T-cell (primary cell): ENCODE data around the gene ZNRF2. TPM values are rescaled to one million over a fixed set of nuclear protein-coding genes. Genes with fewer than 3 reads are reported as not detected.
"Not testable (repeated sequence)": the region's sequence is repeated elsewhere in the genome, so short reads cannot be mapped to it uniquely, and the experiment has no call there.

Source experiments
- ATAC-seq, 4 experiments: fragments of 200-7000 bp in 3 of 4; fragments of 150-1000 bp in 1 of 4; cut with Tn5 transposase; replicated peaks in 1 of 4; 1 replicate in 3 of 4; 2 replicates in 1 of 4; pipeline ENCODE4 v1.10.0; 2021; ENCODE audit warnings: moderate library complexity in 3 of 4, mild to moderate bottlenecking in 2 of 4, moderate number of reproducible peaks in 1 of 4
- CTCF ChIA-PET, 2 donors: fragments of 300-600 bp; sonication (Branson Sonifier 250); formaldehyde crosslinking; loops; one replicate each; lab custom pipeline; 2022; ENCODE audit warnings: antibody characterized with exemption in 2 of 2; lab: Charles Lee
- POLR2A ChIA-PET, 2 donors: fragments of 300-600 bp; sonication (Branson Sonifier 250); formaldehyde crosslinking; loops; one replicate each; lab custom pipeline; 2022; ENCODE audit warnings: antibody characterized with exemption in 2 of 2; lab: Charles Lee
- DNase-seq, 35 experiments: peaks; one replicate each; pipeline versions ENCODE4 v3.0.0 to v3.0.0-alpha.2; 2013 to 2023
- H3K27ac ChIP-seq: one replicate; pipeline ENCODE4 v1.5.1; 2013; ENCODE audit warnings: low read length
- H3K27me3 ChIP-seq, 2 experiments: replicated peaks in 1 of 2; 1 replicate in 1 of 2; 2 replicates in 1 of 2; pipeline versions ENCODE4 v1.6.1 to v1.7.0; 2013; ENCODE audit warnings: low read length in 1 of 2, mixed read lengths in 1 of 2; ENCODE audit not compliant: control insufficient read depth in 2 of 2, insufficient read depth in 2 of 2; ENCODE audit errors: extremely low read depth in 1 of 2
- H3K36me3 ChIP-seq, 2 donors: 1 replicate in 1 of 2; 2 replicates in 1 of 2; pipeline versions ENCODE4 v1.6.1 to v1.7.0; 2013; ENCODE audit warnings: low read length in 1 of 2; ENCODE audit not compliant: control insufficient read depth in 2 of 2, insufficient read depth in 1 of 2; ENCODE audit errors: extremely low read depth in 1 of 2
- H3K4me1 ChIP-seq, 2 experiments: 1 replicate in 1 of 2; 2 replicates in 1 of 2; pipeline versions ENCODE4 v1.6.1 to v1.7.0; 2013; ENCODE audit warnings: low read length in 2 of 2, mixed read lengths in 1 of 2; ENCODE audit not compliant: insufficient read depth in 2 of 2, control insufficient read depth in 1 of 2; ENCODE audit errors: extremely low read depth in 1 of 2
- H3K4me3 ChIP-seq, 2 donors: 1 replicate in 1 of 2; 2 replicates in 1 of 2; pipeline versions ENCODE4 v1.5.1 to v1.7.0; 2013; ENCODE audit warnings: mild to moderate bottlenecking in 2 of 2, low read length in 1 of 2, moderate library complexity in 1 of 2; ENCODE audit not compliant: control insufficient read depth in 1 of 2; ENCODE audit errors: extremely low read depth in 1 of 2
- H3K9me3 ChIP-seq: 2 replicates; pipeline ENCODE4 v1.7.0; 2013
- H3K27ac Mint-ChIP-seq, 2 donors: one replicate each; pipeline ENCODE4 v1.8.0; 2020 to 2021; ENCODE audit warnings: mild to moderate bottlenecking in 2 of 2, mixed read lengths in 2 of 2
- H3K27me3 Mint-ChIP-seq, 2 donors: one replicate each; pipeline ENCODE4 v1.8.0; 2021 to 2022; ENCODE audit warnings: mixed read lengths in 2 of 2
- H3K36me3 Mint-ChIP-seq: one replicate; pipeline ENCODE4 v1.8.0; 2021; ENCODE audit warnings: mixed read lengths
- H3K4me1 Mint-ChIP-seq, 3 donors: one replicate each; pipeline ENCODE4 v1.8.0; 2020 to 2022; ENCODE audit warnings: mixed read lengths in 3 of 3, mild to moderate bottlenecking in 1 of 3
- H3K4me3 Mint-ChIP-seq, 3 donors: one replicate each; pipeline ENCODE4 v1.8.0; 2020 to 2022; ENCODE audit warnings: mild to moderate bottlenecking in 3 of 3, mixed read lengths in 3 of 3, moderate library complexity in 3 of 3
- H3K9me3 Mint-ChIP-seq, 3 donors: one replicate each; pipeline ENCODE4 v1.8.0; 2020 to 2022; ENCODE audit warnings: mixed read lengths in 3 of 3
- WGBS: methylation state at CpG from one replicate; pipeline ENCODE4 v1.1.5; 2013; ENCODE audit warnings: missing lambda C conversion rate; ENCODE audit not compliant: insufficient coverage; 5-methylcytosine and 5-hydroxymethylcytosine counted together
- total RNA-seq, 35 experiments: library from RNA in 6 of 35; stranded (reverse) in 6 of 35; fragments of 120-200 nt in 1 of 35; gene quantifications; one replicate each; pipeline versions ENCODE4 v1.2.1 to v1.2.4 and lab custom pipeline; 2013 to 2026

Gene ZNRF2
- total RNA-seq, 5 donors from 2014 or later (not counting 1 experiment from before 2014, with no cell fraction given) = 22.4 to 38.4 (median 30.8) TPM

DNA sequence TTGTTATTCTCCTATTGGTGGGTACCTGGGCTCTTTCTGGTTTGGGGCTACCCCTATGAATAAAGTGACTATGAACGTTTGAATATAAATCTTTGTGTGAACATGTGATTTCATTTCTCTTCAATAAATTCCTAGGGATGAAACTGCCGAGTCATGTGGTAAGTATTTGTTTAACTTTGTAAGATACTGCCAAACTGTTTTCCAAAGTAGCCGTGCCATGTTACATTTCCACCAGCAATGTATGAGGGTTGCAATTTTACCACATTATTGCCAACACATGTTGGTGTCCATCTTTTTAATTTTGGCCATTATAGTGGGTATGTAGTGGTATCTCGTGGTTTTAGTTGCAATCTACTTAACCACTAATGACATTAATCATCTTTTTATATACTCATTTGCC is 94.7 kb downstream of the ZNRF2 start:
- no peaks in the 10 kb centered on the region for H3K4me1 Mint-ChIP-seq
- H3K27me3 Mint-ChIP-seq = no peaks in the 10 kb centered on the region
- Histone ChIP-seq H3K27me3 (no peaks in the 10 kb centered on the region), H3K4me1 (no peaks in the 10 kb centered on the region), H3K9me3 (no peaks in the 10 kb centered on the region), H3K36me3 (no peaks in the 10 kb centered on the region), H3K4me3 (no peak overlapping the region), H3K27ac (no peak overlapping the region)
- POLR2A ChIA-PET = no interaction called here
- peaks cover 16% of the 10 kb centered on the region for H3K36me3 Mint-ChIP-seq
- H3K4me3 Mint-ChIP-seq = no peak overlapping the region
- no CpG with 5 or more reads among the region's 4 CpGs for WGBS
- CTCF ChIA-PET = interaction anchor here in 1 of 2 donors (0.7 kb wide), 1 partner anchor 9 kb away, joined by 3 read pairs; no protein-coding TSS in a partner anchor
- peaks cover 0 to 3% (median 2%) of the 10 kb centered on the region in 3 donors for H3K9me3 Mint-ChIP-seq
- no peak overlapping the region for H3K27ac Mint-ChIP-seq
- DNase-seq = no peak
- no peak for ATAC-seq

DNA sequence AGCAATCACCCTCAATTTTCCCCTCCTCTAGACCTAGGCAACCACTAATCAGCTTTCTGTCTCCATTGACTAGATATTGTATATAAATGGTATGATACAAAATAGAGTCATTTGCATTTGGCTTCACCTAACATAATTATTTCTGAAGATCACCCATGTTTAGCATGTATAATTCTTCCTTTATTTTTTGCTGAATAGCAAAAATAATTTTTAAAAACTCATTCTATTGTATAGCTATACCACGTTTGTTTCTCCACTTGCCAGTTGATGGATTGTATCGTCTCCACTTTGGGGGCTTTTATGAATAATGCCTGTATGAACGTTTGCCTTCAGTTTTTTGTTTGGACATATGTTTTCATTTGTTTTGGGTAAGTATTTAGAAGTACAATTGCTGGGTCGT is 95.3 kb downstream of the ZNRF2 start:
- H3K27me3 Mint-ChIP-seq = no peaks in the 10 kb centered on the region
- ChIA-PET CTCF (interaction anchor here in 1 of 2 donors (0.7 kb wide), 1 partner anchor 9 kb away, joined by 3 read pairs; no protein-coding TSS in a partner anchor), POLR2A (no interaction called here)
- no CpG with 5 or more reads among the region's 4 CpGs for WGBS
- no peaks in the 10 kb centered on the region for H3K9me3 ChIP-seq
- H3K36me3 Mint-ChIP-seq = peaks cover 20% of the 10 kb centered on the region
- no peaks in the 10 kb centered on the region for H3K4me1 ChIP-seq
- H3K4me3 ChIP-seq = no peak overlapping the region
- no peak overlapping the region for H3K27ac ChIP-seq
- no peaks in the 10 kb centered on the region for H3K4me1 Mint-ChIP-seq
- ATAC-seq (no peak), DNase-seq (no peak)
- H3K4me3 Mint-ChIP-seq = no peak overlapping the region
- H3K27ac Mint-ChIP-seq = no peak overlapping the region
- peaks cover 0 to 3% (median 2%) of the 10 kb centered on the region in 3 donors for H3K9me3 Mint-ChIP-seq
- H3K36me3 ChIP-seq = no peaks in the 10 kb centered on the region
- H3K27me3 ChIP-seq = no peaks in the 10 kb centered on the region

DNA sequence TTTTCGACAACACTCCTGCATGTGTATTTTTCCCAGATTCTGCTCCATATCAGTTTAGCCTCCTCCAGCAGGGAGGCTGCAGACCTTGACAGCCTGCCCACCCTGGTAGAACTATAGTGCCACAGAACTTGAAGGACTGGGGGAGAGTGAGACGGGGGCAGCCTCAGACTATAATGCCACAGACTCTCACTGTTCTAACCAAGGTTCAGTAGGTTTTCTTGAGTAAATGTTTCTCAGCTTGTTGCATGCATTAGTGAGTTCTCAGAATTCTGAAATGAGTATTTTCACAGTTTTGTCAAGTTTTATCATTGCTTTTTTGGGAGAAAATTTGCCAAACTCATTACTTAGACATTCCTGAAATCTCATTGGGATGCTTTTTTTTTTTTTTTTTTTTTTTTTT is 95.9 kb downstream of the ZNRF2 start:
- Mint-ChIP-seq H3K36me3 (peaks cover 20% of the 10 kb centered on the region), H3K27ac (no peak overlapping the region), H3K4me1 (no peaks in the 10 kb centered on the region), H3K9me3 (peaks cover 0 to 3% (median 2%) of the 10 kb centered on the region in 3 donors), H3K27me3 (no peaks in the 10 kb centered on the region), H3K4me3 (no peak overlapping the region)
- H3K27me3 ChIP-seq = no peaks in the 10 kb centered on the region
- no peak for DNase-seq
- H3K4me3 ChIP-seq = no peak overlapping the region
- no peak for ATAC-seq
- CTCF ChIA-PET = no interaction called here
- no peaks in the 10 kb centered on the region for H3K4me1 ChIP-seq
- POLR2A ChIA-PET = no interaction called here
- H3K36me3 ChIP-seq = no peaks in the 10 kb centered on the region
- WGBS = no CpG with 5 or more reads among the region's 2 CpGs
- H3K9me3 ChIP-seq = no peaks in the 10 kb centered on the region
- no peak overlapping the region for H3K27ac ChIP-seq

DNA sequence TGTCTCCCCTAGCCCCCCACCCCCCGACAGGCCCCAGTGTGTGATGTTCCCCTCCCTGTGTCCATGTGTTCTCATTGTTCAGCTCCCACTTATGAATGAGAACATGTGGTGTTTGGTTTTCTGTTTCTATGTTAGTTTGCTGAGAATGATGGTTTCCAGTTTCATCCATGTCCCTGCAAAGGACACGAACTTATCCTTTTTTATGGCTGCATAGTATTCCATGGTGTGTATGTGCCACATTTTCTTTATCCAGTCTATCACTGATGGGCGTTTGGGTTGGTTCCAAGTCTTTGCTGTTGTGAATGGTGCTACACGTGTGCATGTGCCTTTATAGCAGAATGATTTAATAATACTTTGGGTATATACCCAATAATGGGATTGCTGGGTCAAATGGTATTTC is 96.4 kb downstream of the ZNRF2 start:
- peaks cover 20% of the 10 kb centered on the region for H3K36me3 Mint-ChIP-seq
- no CpG with 5 or more reads among the region's 4 CpGs for WGBS
- H3K27ac ChIP-seq, CTCF ChIA-PET, ATAC-seq, H3K27me3 ChIP-seq, H3K4me3 Mint-ChIP-seq, H3K9me3 ChIP-seq, H3K36me3 ChIP-seq, H3K4me1 Mint-ChIP-seq, DNase-seq, POLR2A ChIA-PET, H3K4me1 ChIP-seq, H3K4me3 ChIP-seq, H3K9me3 Mint-ChIP-seq, H3K27ac Mint-ChIP-seq, H3K27me3 Mint-ChIP-seq: not testable (repeated sequence)

DNA sequence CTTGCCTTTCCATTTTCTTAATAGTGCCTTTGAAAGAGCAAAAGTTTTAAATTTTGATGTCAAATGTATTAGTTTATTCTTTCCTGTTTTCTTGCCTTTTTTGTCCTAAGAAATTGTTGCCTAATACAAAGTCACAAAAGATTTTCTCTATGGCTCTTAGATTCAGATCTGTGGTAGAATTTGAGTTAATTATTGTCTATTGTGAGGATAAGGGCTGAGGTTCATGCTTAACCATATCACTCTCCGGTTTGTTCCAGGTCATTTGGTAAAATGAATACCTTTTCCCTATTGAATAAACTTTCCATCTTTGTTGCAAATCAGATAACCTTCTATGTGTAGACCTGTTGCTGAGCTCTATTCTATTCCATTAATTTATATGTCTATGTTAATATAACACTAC is 98.2 kb downstream of the ZNRF2 start:
- Mint-ChIP-seq H3K4me1 (no peaks in the 10 kb centered on the region), H3K36me3 (peaks cover 20% of the 10 kb centered on the region), H3K27ac (no peak overlapping the region), H3K9me3 (peaks cover 0 to 3% (median 2%) of the 10 kb centered on the region in 3 donors), H3K27me3 (no peaks in the 10 kb centered on the region), H3K4me3 (no peak overlapping the region)
- no peak for DNase-seq
- H3K27ac ChIP-seq = no peak overlapping the region
- no peaks in the 10 kb centered on the region for H3K9me3 ChIP-seq
- H3K27me3 ChIP-seq = no peaks in the 10 kb centered on the region
- WGBS = no CpG with 5 or more reads among the region's 1 CpG
- no peak for ATAC-seq
- POLR2A ChIA-PET = no interaction called here
- CTCF ChIA-PET = no interaction called here
- H3K4me1 ChIP-seq = no peaks in the 10 kb centered on the region
- no peak overlapping the region for H3K4me3 ChIP-seq
- H3K36me3 ChIP-seq = no peaks in the 10 kb centered on the region

DNA sequence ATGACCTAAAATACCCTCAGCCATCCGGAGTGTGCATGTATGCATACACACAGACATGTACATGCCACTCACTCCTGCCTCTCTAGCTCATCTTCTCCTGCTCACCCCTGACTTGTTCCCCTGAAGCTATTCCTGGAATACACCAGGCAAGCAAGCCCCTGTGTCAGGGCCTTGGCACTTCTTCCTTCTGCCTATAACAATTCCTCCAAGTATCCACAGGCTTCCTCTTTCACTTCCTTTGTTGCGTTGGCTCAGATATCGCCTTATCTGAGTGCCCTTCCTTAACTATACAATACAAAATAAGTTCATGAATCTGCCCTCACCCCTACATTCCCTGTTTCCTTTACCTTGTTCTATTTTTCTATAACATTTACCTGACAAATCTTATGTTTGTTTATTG is 105.4 kb downstream of the ZNRF2 start:
- no peaks in the 10 kb centered on the region for H3K9me3 ChIP-seq
- DNase-seq (no peak), ATAC-seq (no peak)
- peaks cover 13% of the 10 kb centered on the region for H3K36me3 Mint-ChIP-seq
- H3K27ac Mint-ChIP-seq = no peak overlapping the region
- no peak overlapping the region for H3K4me3 Mint-ChIP-seq
- H3K4me3 ChIP-seq = no peak overlapping the region
- no peaks in the 10 kb centered on the region for H3K36me3 ChIP-seq
- no peaks in the 10 kb centered on the region for H3K27me3 Mint-ChIP-seq
- ChIA-PET POLR2A (no interaction called here), CTCF (no interaction called here)
- no peaks in the 10 kb centered on the region for H3K27me3 ChIP-seq
- H3K9me3 Mint-ChIP-seq = no peaks in the 10 kb centered on the region
- no peaks in the 10 kb centered on the region for H3K4me1 ChIP-seq
- no peaks in the 10 kb centered on the region for H3K4me1 Mint-ChIP-seq
- H3K27ac ChIP-seq = no peak overlapping the region
- WGBS = 95% methylated on average over 2 of the region's 3 CpGs
